Muscle of back (tissue), 13 donors: ENCODE data around the gene LEP. TPM values are rescaled to one million over a fixed set of nuclear protein-coding genes. Genes with fewer than 3 reads are reported as not detected.

Source experiments
- DNase-seq, 3 donors: peaks; one replicate each; pipeline versions ENCODE4 v3.0.0 to v3.0.0-alpha.2; 2013
- long read RNA-seq, 9 donors: transcript quantifications; one replicate each; lab custom pipeline, GENCODE V29; 2026
- polyA plus RNA-seq, 10 donors: library from polyadenylated mRNA; unstranded; fragments of 120-200 nt; gene quantifications; one replicate each; pipeline ENCODE4 v1.2.1, GENCODE V29; 2013; ENCODE audit not compliant: insufficient read length in 10 of 10

LEP gene
- under 1 TPM in 9 of 10 donors, not detected in 1; 0.04 to 0.24 (median 0.11) TPM for polyA plus RNA-seq
- long read RNA-seq, donor 1: 0 reads
- long read RNA-seq, donor 2: 0 reads
- long read RNA-seq, donor 3: 0 reads
- long read RNA-seq, donor 4: 0 reads
- long read RNA-seq, donor 5: 0 reads
- long read RNA-seq, donor 6: 0 reads
- long read RNA-seq, donor 7: 0 reads
- long read RNA-seq, donor 8: 0 reads
- long read RNA-seq, donor 9: 0 reads

DNA sequence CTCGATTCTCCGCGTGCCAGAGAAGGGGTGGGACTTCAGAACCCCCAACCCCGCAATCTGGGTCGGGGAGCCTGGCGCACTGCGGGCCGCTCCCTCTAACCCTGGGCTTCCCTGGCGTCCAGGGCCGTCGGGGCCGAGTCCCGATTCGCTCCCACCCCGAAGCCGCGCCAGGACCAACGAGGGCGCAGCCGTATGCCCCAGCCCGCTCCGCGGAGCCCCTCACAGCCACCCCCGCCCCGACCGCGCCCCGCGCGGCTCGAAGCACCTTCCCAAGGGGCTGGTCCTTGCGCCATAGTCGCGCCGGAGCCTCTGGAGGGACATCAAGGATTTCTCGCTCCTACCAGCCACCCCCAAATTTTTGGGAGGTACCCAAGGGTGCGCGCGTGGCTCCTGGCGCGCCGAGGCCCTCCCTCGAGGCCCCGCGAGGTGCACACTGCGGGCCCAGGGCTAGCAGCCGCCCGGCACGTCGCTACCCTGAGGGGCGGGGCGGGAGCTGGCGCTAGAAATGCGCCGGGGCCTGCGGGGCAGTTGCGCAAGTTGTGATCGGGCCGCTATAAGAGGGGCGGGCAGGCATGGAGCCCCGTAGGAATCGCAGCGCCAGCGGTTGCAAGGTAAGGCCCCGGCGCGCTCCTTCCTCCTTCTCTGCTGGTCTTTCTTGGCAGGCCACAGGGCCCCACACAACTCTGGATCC is at the start of gene LEP:
TSS of gene LEP (plus strand) at position 583 of the 691 bp plus-strand sequence. CDS start 10,741 bp downstream, outside the sequence.
- DNase-seq: no peak

DNA sequence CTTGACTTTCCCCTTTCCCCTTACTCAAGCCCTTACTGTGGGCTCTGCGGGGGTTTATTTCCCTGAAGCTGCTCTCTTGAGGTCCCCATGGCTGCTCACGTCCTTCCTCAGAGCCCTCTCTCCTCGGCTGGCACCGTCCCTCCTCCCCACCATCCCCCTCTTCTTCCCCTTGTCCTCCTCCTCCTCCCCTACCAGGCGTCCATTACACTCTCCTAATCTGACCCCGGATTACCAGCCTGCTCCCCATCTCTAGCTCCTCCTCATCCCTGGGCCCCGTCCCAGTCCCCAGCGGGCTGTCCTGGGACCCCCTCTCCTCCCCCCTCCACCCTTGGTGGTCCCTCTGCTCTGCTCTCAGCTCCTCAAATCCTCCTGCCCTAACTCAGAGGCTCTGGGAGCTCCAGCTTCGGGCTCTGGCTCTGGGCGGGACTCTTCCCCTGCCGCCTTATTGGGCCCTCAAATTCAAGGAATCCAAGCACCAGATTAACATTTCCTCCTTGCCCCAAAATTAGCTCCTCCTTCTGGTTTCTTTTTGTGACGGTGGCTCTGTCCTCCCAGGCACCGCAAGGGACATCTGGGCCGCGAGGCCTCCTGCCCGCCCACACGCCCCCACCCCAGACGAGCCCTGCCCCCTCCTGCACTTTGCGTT is 48.5 kb upstream of the LEP start:
- no peak for DNase-seq

DNA sequence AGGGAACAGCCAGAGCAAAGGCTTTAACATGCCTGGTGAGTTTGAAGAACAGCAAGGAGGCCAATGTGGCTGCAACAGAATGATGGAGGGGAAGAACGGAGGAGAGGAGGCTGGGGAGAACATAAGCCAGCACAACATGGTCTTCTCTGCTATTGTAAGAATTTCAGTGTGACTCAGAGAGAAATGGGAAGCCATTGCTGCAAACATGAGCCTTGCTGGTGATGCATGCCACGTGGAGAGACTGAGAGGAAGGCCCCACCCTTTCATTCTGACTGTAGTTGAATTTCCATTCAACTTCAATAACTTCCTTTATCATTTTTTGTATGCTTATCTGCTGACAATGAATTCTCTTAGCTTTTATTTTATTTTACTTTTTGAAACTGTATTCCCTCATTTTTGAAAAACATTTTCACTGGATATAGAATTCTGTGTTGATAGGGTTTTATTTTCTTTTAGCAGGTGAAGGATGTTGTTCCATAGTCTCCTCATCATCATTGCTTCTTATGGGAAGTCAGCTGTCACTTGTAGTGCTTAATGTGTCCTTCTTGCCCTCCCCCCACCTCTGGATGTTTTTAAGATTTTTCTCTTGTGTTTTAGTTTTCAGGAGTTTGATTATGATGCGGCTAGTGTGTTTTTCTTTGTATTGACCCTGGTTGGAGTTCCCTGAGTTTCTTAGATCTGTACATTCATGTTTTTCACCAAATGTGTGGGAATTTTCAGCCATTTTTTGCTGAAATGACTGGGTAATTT is 46.4 kb upstream of the LEP start:
- no peak for DNase-seq

DNA sequence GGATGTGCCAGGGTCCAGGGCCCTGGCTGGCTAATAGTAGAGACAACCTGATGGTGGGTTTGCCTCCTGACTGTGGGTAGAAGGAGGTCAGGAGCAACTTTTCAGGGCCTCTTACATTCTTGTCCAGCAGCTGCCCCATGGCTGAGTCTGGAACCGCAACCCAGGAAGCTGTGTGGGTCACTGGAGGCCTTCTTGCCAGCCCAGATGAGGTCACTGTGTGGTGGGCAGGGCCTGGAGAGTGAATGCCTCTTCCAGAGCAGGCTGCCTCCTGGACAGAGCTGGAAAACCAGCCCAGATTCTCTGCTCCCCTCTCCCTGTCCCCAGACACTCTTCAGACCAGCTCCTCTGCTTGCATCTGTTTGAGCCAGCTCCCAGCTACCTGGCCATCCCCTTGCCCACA is 43.5 kb upstream of the LEP start:
- DNase-seq: no peak

DNA sequence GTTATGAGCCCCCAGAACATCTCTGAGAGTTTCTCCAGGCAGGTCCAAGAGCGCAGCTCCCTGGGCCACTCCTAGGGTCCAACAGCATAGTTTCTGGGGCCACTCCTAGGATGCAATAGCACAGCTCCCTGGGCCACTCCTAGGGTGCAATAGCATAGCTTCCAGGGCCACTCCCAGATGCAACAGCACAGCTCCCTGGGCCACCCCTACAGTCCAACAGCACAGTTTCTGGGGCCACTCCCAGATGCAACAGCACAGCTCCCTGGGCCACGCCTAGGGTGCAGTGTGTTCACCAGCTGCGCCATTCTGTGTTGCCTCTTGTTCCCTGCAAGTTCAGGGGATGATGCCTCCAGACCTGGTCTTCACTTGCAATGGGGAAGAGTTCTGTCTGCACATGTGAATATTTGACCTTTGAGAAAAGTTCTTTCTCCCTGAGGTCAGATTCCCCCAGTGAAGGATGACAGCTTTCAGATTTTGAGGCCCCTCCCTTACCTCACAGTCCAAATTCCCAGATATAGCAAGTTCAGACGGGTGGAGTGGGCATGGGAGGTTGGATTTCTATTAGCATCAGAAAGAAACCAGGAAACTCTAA is 43.0 kb upstream of the LEP start:
- no peak for DNase-seq

DNA sequence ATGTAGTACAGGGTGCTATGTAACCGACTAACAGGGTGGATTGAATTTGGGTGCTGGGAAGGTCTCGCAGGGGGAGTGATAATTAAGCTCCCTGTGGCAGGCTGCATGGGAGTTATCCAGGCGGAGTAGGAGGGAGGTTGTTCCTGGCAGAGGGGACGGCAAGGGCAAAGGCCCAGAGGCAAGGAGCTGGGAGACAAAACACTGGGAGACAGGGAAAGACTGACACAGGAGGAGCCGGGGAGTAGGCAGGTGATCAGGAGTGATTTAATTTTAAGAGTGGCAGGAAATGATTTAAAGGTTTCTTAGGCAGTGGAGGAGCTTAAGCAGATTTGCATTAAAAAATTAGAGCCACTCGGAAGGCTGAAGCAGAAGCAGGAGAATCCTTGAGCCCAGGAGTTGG is 40.7 kb upstream of the LEP start:
- no peak for DNase-seq

DNA sequence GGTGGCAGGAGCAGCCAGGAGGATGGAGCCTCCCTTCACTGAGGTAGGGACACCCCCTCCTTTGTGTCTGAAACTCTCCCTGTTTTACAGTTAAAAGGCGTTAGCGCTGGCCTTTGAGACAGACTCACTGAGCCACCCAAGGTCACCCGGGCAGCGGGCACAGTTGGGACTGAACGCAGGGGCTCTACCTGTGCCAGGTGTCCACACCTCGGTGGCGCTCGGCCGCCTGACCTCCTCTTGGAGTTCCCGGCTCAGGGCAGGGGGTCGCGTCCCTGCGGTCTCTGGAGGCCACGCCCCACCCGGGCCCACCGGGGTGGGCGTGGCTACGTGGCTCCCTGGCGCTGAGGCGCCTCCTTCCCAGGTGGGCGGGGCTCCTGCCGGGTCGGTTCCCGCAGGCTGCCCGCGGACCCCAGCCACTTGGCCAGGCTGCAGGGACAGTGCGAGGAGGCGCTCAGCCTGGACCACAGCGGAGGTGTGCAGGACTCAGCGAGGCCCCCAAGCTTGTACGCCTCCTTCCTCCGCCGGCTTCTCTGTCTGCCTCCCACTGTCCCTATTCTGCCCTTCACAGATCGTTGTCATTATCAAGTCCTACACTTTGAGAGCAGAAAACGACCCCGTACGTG is 39.9 kb upstream of the LEP start:
- DNase-seq: no peak

DNA sequence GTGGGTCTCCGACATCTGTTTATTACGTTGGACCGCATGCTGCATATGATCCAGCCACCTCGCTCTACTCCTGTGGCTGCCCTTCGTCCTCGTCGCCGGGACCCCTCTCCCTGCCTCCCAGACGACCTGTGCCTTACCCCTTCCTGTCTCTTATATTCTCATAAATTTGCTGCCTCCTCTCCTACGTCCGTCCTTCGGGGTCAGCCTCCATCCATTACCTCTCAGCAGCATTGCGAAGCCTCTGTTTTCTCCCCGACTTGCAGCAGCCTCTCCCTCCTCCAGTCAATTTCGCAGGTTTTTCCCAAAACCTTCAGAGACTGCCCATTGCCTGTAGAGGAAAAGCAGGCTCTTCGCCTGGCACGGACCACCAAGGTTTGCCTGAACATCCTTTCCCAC is 39.4 kb upstream of the LEP start:
- no peak for DNase-seq

DNA sequence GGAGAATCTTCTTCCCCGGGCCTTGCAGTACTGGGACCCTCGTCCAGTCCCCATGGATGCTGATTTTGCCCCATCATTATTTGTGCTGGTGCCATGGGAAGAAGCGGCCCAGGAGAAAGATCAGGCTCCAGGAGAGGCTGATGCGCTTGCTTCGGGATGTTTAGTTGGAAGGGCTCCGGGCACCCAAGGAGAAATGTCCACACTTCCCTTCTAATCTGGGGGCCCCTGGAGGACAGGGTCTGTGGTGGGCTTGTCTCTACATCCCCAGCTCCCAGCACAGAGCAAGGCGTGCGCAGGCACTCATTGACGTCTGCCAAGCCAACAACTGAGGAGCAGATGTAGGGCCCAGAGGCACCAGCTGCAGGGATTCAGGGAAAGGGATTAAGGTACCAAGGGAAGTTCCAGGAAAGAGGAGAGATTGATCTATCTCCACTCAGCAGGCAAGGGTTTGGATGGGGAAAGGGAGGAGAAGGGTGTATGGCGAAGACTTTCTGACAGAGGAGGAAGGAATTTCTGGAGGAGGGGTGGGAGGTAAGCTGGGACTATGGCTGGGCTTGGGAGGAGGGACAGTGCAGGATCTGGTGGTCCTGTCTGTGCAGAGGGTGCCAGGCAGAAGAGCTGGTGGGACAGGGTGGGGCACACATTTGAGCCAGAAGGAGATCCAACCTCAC is 38.7 kb upstream of the LEP start:
- no peak for DNase-seq

DNA sequence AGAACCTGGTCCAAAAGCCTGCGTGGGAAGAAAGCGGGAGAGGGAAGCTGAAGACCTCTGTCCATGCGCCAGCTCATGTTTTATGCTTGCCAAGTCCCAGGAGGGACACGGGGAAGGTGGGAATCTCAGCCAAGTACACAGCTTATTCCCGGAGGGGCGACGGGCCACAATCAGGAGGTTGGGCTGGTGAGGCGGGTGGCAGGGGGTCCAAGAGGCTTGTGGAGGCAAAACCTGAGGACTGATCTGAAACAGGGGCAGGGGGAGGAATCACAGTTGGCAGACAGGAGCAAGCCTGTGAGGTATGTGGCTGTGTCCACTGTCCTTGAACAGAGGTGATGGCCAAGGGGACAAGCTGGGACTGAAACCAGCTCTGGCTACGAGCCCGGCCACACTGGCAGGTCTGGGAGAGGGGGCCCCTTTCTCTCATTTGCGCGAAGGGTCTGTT is 38.0 kb upstream of the LEP start:
- DNase-seq: no peak

DNA sequence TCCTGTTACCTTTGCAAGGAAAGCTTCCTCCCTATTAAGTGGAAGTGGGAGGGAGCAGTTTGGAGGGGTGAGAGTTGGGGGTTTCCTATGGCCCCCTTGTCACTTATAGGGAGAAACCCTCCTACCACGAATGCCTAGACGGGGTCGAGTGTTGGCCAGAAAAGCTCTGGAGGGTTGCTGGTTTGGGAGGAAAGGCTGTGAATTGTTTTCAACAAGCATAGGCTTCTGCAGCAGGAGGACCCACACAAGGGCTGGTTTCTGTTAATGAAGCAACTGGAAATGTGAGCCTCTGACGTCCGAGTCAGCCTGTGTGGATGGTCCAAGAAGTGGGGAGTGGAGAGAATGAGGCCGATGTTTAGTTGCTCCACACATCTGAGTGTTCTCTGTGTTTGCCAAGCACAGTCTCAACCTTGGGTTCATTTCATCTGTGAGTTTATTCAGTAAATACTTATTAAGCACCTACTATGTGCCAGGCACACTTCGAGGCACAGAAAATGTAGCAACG is 37.3 kb upstream of the LEP start:
- no peak for DNase-seq

DNA sequence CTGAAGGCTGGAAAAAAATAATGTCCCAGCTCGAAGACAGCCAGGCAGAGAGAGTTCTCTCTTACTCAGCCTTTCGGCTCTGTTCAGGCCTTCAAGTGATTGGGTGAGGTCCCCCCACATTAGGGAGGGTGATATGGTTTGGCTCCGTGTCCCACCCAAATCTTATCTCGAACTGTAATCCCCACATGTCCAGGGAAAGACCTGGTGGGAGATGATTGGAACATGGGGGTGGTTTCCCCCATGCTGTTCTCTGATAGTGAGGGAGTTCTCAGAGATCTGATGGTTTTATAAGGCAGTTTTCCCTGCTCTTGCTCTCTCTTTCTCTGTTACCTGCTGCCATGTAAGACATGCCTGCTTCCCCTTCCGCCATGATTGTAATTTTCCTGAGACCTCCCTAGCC is 36.6 kb upstream of the LEP start:
- no peak for DNase-seq

DNA sequence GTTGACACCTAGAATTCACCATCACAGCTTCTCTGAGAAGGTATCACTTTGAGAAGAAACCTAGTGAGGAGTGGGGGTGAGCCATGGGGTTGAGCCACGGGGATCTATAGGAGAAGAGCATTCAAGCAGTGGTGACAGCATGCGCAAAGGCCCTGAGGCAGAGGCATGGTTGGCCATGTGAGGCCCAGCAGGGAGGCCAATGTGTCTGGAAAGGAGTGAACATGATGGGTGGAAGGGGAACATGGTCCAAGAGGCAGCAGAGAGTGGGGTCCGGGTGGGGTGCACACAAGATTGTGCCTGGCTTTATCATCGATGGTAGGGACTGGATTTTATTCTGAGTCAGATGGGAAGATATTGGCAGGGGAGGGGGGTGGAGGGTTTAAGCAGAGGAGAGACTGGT is 36.0 kb upstream of the LEP start:
- no peak for DNase-seq

DNA sequence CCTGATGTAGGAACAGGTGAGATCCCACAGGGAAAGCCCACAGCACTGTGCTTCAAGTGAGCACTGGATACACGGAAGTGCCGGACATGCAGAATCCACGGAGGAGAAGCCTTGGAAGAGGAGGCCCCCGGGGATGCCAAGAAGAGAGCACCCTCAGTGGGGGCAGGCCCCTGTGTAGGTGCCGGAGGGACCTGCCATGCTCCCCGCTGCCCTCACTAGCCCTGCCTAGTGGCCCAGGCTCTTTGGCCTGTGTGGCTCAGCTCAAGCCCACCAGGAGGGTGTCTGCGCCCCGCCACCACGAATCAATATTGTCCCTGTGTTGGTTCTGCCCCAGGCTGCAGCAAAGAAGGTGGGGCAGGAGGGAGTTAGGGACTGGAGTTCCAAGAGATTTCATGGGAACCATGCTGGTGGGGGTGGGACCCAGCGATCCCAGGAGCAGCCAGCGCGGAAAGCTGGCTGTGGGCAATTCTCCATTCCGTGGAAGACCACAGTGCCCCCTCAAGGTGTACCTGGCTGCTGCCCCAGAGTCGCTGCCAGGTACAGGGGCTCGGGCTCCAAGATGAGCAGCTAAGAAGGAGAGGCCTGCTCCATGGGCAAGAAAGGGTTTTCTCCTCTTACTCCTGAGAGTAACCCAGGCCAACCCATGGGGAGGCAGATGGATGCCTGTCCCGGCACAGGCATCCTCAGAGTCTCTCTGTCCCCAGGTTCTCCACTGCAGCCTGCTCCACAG is 34.9 kb upstream of the LEP start:
- DNase-seq: no peak

DNA sequence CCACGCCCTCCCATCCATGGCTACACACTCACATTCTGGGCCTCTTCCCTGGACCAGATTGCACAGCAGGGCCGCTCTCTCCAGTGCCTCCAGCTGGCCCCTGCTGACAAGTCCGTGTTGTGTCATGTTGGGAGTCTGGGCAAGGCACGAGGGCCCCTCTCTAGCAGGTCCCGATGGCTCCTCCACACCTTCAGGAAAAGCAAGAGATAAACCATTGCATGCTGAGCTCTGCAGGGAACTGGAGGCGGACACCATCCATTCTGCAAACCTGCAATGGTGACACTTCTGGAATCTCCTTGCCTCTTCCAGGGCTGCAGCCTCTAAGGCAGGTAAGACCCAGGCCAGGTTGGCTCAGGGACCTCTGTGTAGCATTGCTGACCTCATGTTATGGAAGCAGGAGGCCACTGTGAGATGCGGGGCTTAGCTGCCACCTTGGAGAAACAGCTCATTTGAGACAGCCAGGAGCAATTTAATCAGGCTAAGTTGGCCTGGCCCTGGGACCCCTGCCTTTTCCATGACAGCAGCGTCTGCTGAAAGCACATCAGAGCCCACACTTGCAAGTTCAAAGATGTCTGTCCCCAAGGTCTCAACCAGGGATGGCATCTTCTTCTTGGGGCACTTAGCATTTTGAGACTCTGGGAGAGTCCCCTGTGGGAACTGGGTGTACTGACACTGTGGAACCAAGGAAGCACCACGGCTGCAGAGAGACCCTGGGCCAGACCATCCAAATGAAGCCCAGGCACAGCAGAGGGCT is 34.2 kb upstream of the LEP start:
- no peak for DNase-seq

DNA sequence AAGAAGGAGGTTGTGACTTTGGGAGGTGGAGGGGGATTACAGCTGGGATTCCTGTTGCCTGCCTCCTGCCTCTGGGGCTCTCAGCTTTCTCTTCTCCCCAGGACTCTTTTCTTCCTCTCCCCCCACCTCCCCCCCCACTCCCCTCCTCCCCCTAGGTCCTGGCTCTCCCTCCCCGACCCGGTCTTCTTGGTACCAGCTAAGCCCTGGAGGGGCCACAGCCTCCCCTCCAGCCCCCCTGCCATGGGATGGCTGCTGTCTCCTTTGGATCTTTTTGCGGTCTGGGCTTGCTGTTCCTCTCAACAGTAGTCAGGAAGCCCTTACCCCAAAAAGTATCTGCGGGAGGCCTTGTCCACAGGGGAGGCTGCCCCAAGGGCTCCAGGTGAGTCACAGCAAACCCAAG is 33.5 kb upstream of the LEP start:
- no peak for DNase-seq

DNA sequence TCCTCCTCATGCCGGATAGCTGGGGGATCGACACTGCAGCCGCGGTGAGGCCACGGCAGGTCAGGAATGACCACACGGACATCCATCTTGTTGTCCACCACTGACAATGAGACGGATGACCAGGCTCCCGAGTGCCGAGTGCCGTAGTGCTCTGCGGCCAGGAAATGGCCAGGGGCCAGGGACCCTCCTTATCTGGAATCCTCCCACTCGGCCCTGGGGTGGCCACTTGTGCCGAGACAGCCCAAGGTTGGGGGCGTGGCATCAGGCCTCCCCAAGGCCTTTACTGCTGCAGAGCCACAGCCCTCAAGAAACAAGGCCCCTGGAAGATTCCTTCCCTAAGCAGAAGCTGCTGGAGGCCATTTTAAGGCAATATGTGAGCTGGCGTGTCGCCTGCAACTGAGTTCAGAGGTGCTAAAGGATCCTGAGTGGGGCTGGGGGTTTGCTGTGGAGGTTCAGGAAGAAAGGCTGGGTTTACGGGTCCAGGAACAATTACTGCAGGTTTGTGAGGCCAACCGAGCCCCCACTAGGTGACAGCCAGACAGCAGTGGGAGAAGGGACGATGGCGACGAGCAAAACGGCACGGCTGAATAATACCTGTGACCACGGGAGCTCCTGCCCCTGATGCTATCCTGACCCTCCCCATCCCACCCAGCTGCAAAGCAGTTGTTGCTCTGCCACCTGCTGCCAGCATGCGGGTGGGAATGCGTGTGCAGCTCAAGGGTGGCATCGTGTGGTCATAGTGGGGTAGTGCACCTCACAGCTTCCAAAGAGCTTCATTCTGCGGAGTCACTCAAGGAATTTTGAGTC is 31.6 kb upstream of the LEP start:
- DNase-seq: peak; percentile 59 to 88 (median 78)

DNA sequence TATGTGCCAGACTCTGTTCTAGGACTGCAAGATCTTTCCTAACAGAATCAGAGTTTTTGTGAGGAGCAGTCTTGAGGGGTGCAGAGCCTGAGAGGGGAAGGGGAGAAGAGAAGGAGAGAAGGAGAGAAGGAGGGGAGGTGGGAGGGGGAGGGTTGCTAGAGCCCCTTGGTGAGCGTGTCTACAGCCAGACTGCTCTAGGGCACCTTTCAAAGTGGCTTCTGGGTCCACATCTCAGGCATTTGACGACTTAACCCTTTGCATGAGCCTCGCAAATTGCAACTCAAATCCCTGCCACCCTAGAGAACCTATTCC is 31.1 kb upstream of the LEP start:
- DNase-seq: no peak
